Frontal cortex (tissue), 4 donors: ENCODE measurements around the gene POLR2E. TPM values are rescaled to one million over a fixed set of nuclear protein-coding genes. Genes with fewer than 3 reads are reported as not detected.
"Not testable (repeated sequence)": the region's sequence is repeated elsewhere in the genome, so short reads cannot be mapped to it uniquely, and the experiment has no call there.

ENCODE experiments used
- DNase-seq, 2 donors: peaks; one replicate each; pipeline ENCODE4 v3.0.0; 2012; ENCODE audit warnings: low spot score in 2 of 2
- FAIRE-seq: peaks from 2 replicates; lab custom pipeline; 2012; peaks lifted over from hg19 to GRCh38; lab: Jason Lieb, UNC
- total RNA-seq: library from RNA; depleted of rRNA; stranded (reverse); fragments of >200 nt; gene quantifications from one replicate; pipeline ENCODE4 v1.2.3, GENCODE V29; 2014
- donor health status: control.
- donor health status: control.
- donor health status: control.

POLR2E gene
- total RNA-seq, 1 donor from 2014 or later = 35.5 TPM

- DNase-seq (no peak), FAIRE-seq (no peak)
Measured at GRCh38 chr19:1128106-1128505, 32.9 kb upstream of the POLR2E start.

GRCh38 chr19:1126984-1127760 is 32.0 kb upstream of the POLR2E start:
- DNase-seq = no peak
- FAIRE-seq = no peak

DNA sequence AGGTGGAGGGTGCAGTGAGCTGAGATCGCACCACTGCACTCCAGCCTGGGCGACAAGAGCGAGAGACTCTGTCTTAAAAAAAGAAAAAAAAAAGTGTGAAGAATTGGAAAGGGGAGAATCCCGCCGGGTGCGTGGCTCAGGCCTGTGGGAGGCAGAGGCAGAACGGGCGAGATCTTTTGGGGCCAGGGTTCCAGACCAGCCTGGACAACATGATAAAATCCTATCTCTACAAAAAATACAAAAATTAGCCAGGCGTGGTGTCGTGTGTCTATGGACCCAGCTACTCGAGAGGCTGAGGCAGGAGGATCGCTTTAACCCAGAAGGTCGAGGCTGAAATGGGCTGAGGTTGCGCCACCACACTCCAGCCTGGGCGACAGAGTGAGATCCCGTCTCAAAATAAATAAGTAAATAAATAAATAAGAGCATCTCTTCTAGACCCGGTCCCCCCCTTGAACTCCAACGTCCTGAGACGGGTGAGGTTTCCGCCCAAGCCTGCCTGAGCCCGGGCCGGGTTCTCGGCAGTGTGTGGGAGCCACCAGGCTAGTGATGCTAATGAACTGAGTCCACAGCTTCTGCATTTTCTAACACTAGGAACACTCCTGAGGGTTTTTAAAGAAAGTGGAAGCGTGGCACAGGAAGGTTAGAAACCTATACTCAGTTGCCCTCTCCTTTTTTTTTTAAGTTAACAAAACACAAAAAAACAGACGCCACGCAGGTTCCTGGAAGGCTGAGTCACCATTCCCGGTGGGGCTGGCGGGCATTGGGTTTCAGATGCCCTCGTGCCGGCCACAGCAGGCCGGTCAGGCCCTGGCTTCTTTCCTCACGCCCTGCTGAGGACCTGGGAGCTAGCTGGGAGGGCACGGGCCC is 30.7 kb upstream of the POLR2E start:
- FAIRE-seq = no peak
- DNase-seq = no peak

DNA sequence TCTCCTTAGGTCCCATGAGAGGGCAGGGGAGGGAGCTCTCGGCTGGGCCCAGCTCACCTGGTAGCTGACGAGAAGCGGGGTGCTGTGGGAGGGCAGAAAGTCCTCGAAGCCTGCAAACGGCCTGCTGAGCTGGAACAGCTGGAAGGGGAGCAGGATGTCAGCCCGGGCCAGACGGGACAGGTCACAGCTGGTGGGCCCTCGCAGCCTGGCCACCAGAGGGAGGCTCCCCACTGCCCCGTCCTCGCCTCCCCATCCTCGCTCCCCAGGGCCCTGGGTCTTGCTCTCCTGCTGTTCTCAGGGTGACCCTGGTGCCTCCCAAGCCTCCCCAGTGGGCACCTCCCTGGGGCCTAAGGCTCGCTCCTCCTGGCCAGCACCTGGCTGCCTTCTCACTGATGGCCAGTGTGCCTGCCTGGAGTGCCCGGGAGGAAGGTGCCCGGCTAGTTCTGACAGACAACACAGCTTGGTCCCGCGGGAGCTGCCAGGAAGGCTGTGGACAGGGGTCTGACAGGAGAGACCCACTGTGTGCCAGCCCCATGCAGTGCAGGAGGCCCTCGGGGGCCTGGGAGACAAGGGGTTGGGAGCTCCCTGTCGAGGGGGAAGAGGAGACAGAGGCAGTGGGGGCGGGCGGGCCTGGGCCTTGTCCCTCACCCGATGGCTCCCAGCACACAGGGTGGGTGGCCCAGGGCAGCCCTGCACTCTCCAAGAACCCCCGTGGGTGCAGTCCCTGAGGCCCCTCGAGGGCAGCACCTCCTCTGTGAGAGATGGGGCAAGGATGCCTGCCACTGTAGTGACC is 28.9 kb upstream of the POLR2E start:
- FAIRE-seq (no peak), DNase-seq (no peak)

- FAIRE-seq = no peak
- no peak for DNase-seq
Measured at GRCh38 chr19:1123381-1123780, 28.2 kb upstream of the POLR2E start.

- DNase-seq = peak in 1 of 2 donors; percentile 72
- FAIRE-seq = no peak
Measured at GRCh38 chr19:1122972-1123363, 27.8 kb upstream of the POLR2E start.

DNA sequence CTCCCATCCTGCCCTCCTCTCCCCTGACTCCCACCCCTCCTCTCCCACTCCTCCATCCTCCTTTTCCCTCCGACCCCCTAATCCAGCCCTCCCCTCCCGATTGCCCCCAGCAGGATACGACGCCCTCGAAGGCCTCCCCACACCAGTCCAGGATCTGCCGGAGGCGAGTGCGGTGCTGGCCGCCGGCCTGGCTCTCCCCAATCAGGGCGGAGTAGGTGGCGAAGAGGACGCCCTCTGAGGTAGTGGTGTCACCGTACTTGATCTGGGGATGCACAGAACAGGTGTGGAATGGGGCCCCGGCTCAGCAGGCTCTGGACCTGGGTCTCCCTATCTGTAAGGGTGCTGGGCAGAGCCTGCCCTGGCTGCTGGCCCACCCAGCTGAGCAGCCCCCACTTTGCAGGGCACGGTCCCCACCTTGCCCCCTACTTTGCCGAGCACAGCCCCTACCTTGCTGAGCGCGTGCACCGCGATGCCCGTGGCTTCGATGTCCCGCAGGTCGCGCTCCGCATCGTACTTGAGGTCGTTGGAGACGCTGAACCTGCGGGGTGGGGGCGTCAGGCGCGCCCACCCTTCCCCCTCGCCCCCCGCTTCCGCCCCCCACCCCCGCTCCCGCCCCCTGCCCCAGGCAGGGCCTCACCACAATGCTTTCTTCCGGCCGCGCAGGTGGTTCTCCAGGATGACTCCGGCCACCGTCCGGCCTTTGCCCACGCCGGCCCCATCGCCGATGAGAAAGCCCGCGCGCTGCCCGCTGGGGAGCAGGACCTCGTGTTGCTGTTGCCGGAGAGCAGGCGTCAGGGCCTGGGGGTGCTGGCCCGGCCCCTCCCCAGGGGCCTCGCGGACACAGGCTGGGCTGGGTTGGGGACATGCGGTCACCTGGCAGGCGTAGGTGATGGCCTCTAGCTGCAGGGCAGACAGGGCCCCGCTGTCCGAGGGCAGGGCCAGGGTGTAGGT is 27.1 kb upstream of the POLR2E start:
- DNase-seq (no peak), FAIRE-seq (no peak)

- FAIRE-seq = no peak
Measured at GRCh38 chr19:1121395-1121794, 26.2 kb upstream of the POLR2E start.

DNA sequence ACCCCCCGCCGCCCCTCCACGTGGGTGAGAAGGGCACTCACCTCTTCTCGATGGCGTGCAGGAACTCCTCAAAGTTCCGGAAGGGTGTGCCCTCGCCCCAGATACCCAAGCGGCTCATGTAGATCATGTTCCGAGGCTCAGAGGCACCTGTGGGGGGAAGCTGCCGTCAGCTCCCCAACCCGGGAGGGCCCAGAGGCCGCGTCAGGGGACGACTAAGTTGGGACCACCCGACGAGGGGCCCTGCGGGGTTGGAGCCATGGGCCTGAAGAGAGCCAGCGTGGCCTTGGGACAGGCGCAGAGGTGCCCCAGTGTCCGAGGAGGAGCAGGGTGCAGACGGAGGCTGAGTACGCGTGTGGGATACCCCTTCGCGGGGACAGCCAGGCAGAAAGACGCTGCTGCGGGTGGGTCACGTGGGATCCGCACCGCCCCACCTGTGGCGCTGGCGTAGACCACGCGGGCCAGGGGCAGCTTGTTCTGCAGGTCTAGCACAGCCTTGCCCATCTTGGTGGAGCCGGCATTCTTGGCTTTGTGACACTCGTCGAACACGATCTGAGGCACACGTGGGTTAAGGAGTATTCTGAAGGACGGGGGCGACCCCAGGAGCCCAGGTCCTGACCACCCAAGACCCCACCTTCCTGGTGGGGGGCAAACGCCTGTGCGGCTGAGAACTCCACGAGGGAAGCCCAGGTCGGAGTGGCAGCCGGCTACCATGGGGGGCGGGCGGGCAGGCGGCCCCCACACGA is 24.5 kb upstream of the POLR2E start:
- DNase-seq (no peak), FAIRE-seq (no peak)

More at GRCh38 chr19:1121395-1121794, 26.2 kb upstream of the POLR2E start:
- DNase-seq = no peak

DNA sequence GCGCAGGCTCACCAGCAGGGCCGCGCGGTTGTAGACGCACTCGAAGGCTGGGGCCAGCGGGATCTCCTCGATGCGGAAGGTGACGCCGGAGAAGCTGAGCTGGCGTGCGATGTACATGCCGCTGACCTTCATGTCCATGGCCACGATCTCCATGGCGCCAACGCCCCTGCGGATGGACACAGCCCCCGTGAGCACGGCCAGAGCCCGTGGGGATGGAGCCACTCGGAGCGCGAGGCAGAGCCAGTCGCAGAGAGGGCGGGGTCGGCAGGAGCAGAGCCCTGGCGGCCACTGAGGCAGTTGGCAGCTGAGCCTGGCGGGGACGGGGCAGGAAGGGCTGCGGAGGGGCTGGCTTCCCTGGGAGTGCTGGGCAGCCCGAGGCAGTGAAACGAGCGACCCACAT is 23.8 kb upstream of the POLR2E start:
- no peak for FAIRE-seq
- no peak for DNase-seq

DNA sequence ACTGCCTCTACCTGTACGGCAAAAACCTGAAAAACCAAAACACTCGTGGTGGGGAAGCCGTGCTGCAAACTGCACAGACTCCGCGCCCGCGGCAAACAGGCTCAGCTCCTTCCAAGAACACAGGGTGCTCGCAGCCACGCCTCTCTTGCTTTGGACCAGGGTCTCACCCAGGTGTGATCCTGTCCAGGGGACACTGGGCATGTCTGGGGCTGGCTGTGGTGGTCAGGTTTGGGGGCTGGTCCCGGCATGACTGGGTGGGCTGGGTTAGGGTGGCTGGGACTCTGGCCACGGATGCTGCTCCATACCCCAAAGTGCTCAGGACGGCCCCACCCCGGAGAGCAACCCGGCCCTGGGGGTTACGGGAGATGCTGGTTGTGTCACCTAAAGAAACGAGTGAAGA is 22.5 kb upstream of the POLR2E start:
- no peak for DNase-seq
- FAIRE-seq = no peak

DNA sequence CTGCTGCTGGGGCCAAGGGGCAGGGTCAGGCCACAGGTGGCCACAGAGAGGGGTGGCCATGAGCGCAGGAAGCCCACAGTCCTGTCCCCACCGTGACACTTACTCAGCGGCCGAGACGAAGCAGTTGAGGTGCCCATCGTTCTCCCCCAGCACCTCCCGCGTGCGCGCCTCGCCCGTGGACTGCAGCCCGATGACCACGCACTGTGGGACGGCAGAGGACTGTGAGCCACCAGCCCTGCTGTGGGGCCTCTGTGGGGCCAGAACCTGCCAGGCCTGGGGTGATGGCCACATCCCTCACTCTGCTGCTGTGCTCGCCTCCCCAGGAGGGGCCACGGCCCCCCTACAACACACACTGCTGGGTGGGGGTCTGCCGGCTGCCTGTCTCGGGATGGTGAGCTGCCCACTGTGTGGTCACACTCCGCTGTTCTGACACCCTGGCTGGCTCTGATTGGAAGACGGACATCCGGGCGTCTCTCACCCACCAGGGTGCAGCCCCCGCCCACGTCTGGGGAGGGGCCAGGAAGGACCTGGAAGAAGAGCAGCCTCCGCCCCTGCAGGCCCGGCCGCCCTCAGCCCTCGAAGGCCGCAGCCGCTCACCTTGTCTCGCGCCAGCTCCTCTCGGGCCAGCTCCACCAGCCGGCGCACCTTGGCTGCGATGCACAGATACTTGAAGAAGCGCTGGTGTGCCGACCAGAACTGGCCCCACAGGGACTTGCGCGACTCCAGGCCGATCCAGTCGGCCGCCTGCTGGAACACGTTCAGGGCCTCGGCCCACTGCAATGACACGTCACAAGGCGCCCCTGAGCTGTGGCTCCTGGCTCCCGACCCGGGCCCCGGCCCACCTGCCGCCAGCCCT is 21.8 kb upstream of the POLR2E start:
- DNase-seq = no peak
- FAIRE-seq = no peak

- no peak for DNase-seq
- FAIRE-seq = no peak
Measured at GRCh38 chr19:1115646-1116420, 20.7 kb upstream of the POLR2E start.

GRCh38 chr19:1114728-1115127 is 19.6 kb upstream of the POLR2E start:
- not testable (repeated sequence) for DNase-seq, FAIRE-seq

GRCh38 chr19:1113986-1114483 is 18.9 kb upstream of the POLR2E start:
- FAIRE-seq (no peak), DNase-seq (no peak)
